Tibial nerve (tissue), 4 donors: ENCODE measurements around the gene LY86.

Source experiments
- EP300 ChIP-seq, 2 donors: sonication (generic); formaldehyde crosslinking; IDR thresholded peaks; one replicate each; pipeline ENCODE4 v1.6.1; 2017; ENCODE audit warnings: antibody characterized with exemption in 2 of 2, mild to moderate bottlenecking in 1 of 2
- POLR2A ChIP-seq, 2 donors: fragments of 450-650 bp; IDR thresholded peaks; one replicate each; pipeline ENCODE4 v1.6.1; 2017; ENCODE audit warnings: antibody characterized with exemption in 2 of 2, mild to moderate bottlenecking in 2 of 2, moderate library complexity in 2 of 2
- TF ChIP-seq, protein P1 (sequence below), 5 experiments: fragments of 200-600 bp in 3 of 5; fragments of 450-650 bp in 2 of 5; sonication (generic) in 3 of 5; IDR thresholded peaks; one replicate each; pipeline ENCODE4 v1.5.1; 2016 to 2019; ENCODE audit warnings: antibody characterized with exemption in 5 of 5, mild to moderate bottlenecking in 3 of 5, moderate library complexity in 2 of 5

DNA sequence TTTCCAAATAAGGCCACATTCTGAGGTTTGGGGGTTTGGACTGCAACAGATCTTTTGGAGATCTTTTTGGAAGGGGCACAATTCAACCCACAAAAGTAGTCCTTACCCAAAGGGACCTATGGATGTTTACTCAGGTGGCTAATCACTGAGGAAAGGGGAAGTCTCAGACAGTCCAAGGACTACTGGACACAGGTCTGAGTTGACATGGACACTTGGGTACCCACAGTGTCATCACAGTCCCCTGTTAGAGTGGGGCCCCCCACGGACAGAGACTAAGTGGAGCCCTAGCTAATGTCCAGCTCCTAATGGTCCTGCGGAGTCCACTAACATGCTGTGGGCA, 101.6 kb downstream of the LY86 start:
- TF ChIP-seq POLR2A (IDR thresholded peaks at IDR 0.05) (no peak), EP300 (IDR thresholded peaks at IDR 0.05) (no peak)
- TF ChIP-seq, protein P1, sequence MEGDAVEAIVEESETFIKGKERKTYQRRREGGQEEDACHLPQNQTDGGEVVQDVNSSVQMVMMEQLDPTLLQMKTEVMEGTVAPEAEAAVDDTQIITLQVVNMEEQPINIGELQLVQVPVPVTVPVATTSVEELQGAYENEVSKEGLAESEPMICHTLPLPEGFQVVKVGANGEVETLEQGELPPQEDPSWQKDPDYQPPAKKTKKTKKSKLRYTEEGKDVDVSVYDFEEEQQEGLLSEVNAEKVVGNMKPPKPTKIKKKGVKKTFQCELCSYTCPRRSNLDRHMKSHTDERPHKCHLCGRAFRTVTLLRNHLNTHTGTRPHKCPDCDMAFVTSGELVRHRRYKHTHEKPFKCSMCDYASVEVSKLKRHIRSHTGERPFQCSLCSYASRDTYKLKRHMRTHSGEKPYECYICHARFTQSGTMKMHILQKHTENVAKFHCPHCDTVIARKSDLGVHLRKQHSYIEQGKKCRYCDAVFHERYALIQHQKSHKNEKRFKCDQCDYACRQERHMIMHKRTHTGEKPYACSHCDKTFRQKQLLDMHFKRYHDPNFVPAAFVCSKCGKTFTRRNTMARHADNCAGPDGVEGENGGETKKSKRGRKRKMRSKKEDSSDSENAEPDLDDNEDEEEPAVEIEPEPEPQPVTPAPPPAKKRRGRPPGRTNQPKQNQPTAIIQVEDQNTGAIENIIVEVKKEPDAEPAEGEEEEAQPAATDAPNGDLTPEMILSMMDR (IDR thresholded peaks at IDR 0.05): no peak
